GM12878 (cell line): ENCODE measurements around the gene SMU1. TPM values are rescaled to one million over a fixed set of nuclear protein-coding genes. Genes with fewer than 3 reads are reported as not detected.

Experiments used
- ATAC-seq: fragments of 200-7000 bp; cut with Tn5 transposase; 3 replicates; pipeline ENCODE4 v1.9.1; 2020; ENCODE audit warnings: mild to moderate bottlenecking, moderate library complexity
- BruUV-seq: library from RNA; stranded (reverse); fragments of 400-500 nt; replicated peaks from 2 replicates; lab custom pipeline; 2021; lab: Mats Ljungman, UMichigan
- CTCF ChIA-PET: fragments of 300-600 bp; sonication (Branson Sonifier 250); formaldehyde crosslinking; extraction: SDS; loops from one replicate; lab custom pipeline; 2021; ENCODE audit warnings: inconsistent platforms; lab: Yijun Ruan, JAX
- POLR2A ChIA-PET: fragments of 350-600 bp; formaldehyde crosslinking; extraction: SDS; loops from one replicate; lab custom pipeline; 2021; ENCODE audit warnings: inconsistent platforms; lab: Charles Lee
- RAD21 ChIA-PET: fragments of 300-600 bp; sonication (Branson Sonifier 250); formaldehyde crosslinking; loops from one replicate; lab custom pipeline; 2023; ENCODE audit warnings: antibody characterized with exemption; ENCODE audit not compliant: unreplicated experiment; lab: Charles Lee
- SMC1A ChIA-PET: fragments of 300-600 bp; sonication (Branson Sonifier 250); formaldehyde crosslinking; loops from one replicate; lab custom pipeline; 2023; ENCODE audit not compliant: unreplicated experiment, uncharacterized antibody; lab: Charles Lee
- DNase-seq: peaks from one replicate; pipeline ENCODE4 v3.0.0-alpha.2; 2011; ENCODE audit warnings: low read depth, low spot score
- FAIRE-seq: peaks from 3 replicates; lab custom pipeline; 2011; peaks lifted over from hg19 to GRCh38; lab: Jason Lieb, UNC
- H2AFZ ChIP-seq: 2 replicates; pipeline ENCODE4 v1.6.0; 2011; ENCODE audit warnings: low read depth, low read length, control low read depth; ENCODE audit not compliant: control insufficient read depth
- H3K27ac ChIP-seq: 2 replicates; pipeline ENCODE4 v1.5.1; 2011; ENCODE audit warnings: control low read depth; ENCODE audit not compliant: control insufficient read depth, insufficient read depth
- H3K27me3 ChIP-seq, 2 experiments: replicated peaks in 1 of 2; 2 replicates each; pipeline versions ENCODE4 v1.6.0 to v1.6.1; 2011; ENCODE audit warnings: low read length in 1 of 2; ENCODE audit not compliant: control insufficient read depth in 2 of 2, insufficient read depth in 2 of 2
- H3K36me3 ChIP-seq, 2 experiments: 2 replicates each; pipeline ENCODE4 v1.5.1; 2011; ENCODE audit warnings: low read length in 1 of 2; ENCODE audit not compliant: control insufficient read depth in 2 of 2, insufficient read depth in 2 of 2
- H3K4me1 ChIP-seq: 2 replicates; pipeline ENCODE4 v1.6.1; 2011; ENCODE audit warnings: mild to moderate bottlenecking, low read length, moderate library complexity, mixed read lengths; ENCODE audit not compliant: control insufficient read depth, insufficient read depth
- H3K4me2 ChIP-seq: 2 replicates; pipeline ENCODE4 v1.6.0; 2011; ENCODE audit warnings: control low read depth; ENCODE audit not compliant: control insufficient read depth, insufficient read depth
- H3K4me3 ChIP-seq: fragments of 200-600 bp; sonication (generic); 2 replicates; pipeline ENCODE4 v1.5.1; 2016
- H3K79me2 ChIP-seq: 2 replicates; pipeline ENCODE4 v1.6.0; 2011; ENCODE audit warnings: low read length; ENCODE audit not compliant: control insufficient read depth, insufficient read depth
- H3K9ac ChIP-seq: 2 replicates; pipeline ENCODE4 v1.8.0; 2011; ENCODE audit warnings: low read length, control low read depth, mixed read lengths; ENCODE audit not compliant: control insufficient read depth, insufficient read depth
- H3K9me3 ChIP-seq: replicated peaks from 3 replicates; pipeline ENCODE4 v1.5.1; 2011; ENCODE audit warnings: mild to moderate bottlenecking, low read length; ENCODE audit not compliant: control insufficient read depth, insufficient read depth
- H4K20me1 ChIP-seq: 2 replicates; pipeline ENCODE4 v1.6.0; 2011; ENCODE audit not compliant: control insufficient read depth, insufficient read depth
- BHLHE40 ChIP-seq, 2 experiments: fragments of 450-650 bp in 1 of 2; IDR thresholded peaks; 2 replicates each; pipeline ENCODE4 v1.6.1; 2011 to 2017; ENCODE audit warnings: low read depth in 2 of 2, borderline replicate concordance in 1 of 2, improper control_type of control experiment in 1 of 2, low read length in 1 of 2, mild to moderate bottlenecking in 1 of 2
- FOXK2 ChIP-seq: fragments of 450-650 bp; IDR thresholded peaks from 2 replicates; pipeline ENCODE4 v1.6.1; 2017; ENCODE audit warnings: mild to moderate bottlenecking, moderate library complexity
- NFYA ChIP-seq: IDR thresholded peaks from 2 replicates; pipeline ENCODE4 v1.6.1; 2011; ENCODE audit warnings: low read depth, mild to moderate bottlenecking, low read length, improper control_type of control experiment, borderline replicate concordance
- RAD21 ChIP-seq: IDR thresholded peaks from 2 replicates; pipeline ENCODE4 v1.6.1; 2011; ENCODE audit warnings: mild to moderate bottlenecking, low read depth, low read length, moderate library complexity; ENCODE audit not compliant: insufficient read depth
- SIN3A ChIP-seq: IDR thresholded peaks from 2 replicates; pipeline ENCODE4 v1.6.1; 2012; ENCODE audit warnings: low read depth, low read length, improper control_type of control experiment
- SMC3 ChIP-seq: IDR thresholded peaks from 2 replicates; pipeline ENCODE4 v1.6.1; 2011; ENCODE audit warnings: low read length, improper control_type of control experiment, borderline replicate concordance
- SP1 ChIP-seq: IDR thresholded peaks from one replicate; pipeline ENCODE4 v1.6.1; 2011; ENCODE audit warnings: low read depth, low read length
- TCF7 ChIP-seq: IDR thresholded peaks from 2 replicates; pipeline ENCODE4 v1.6.1; 2014; ENCODE audit warnings: antibody characterized with exemption, borderline replicate concordance
- ZBED1 ChIP-seq: IDR thresholded peaks from 2 replicates; pipeline ENCODE4 v1.6.1; 2016; ENCODE audit warnings: borderline replicate concordance
- ZNF207 ChIP-seq: fragments of 450-650 bp; IDR thresholded peaks from 2 replicates; pipeline ENCODE4 v1.6.1; 2014; ENCODE audit warnings: antibody characterized with exemption, mild to moderate bottlenecking, borderline replicate concordance
- ZNF274 ChIP-seq: IDR thresholded peaks from one replicate; pipeline ENCODE4 v1.8.0; 2011; ENCODE audit not compliant: insufficient read length, insufficient read depth
- WGBS: methylation state at CpG from one replicate; pipeline ENCODE4 v1.1.6; 2016; ENCODE audit warnings: low lambda C conversion rate; ENCODE audit not compliant: insufficient replicate concordance, insufficient coverage; ENCODE audit errors: missing lambda C conversion rate; 5-methylcytosine and 5-hydroxymethylcytosine counted together
- in situ Hi-C: fragments of 300-500 bp; cut with MboI; formaldehyde crosslinking; loops from 9 replicates; pipeline ENCODE4 v1.14.3; 2018; ENCODE audit warnings: mixed read lengths
- intact Hi-C: fragments of 100-400 bp; cut with micrococcal nuclease; formaldehyde crosslinking; loops from one replicate; pipeline ENCODE4 v1.14.2; 2022; ENCODE audit not compliant: unreplicated experiment
- polyA plus RNA-seq, 11 experiments: library from polyadenylated mRNA; depleted of rRNA in 4 of 11; unstranded in 6 of 11; stranded (reverse) in 5 of 11; fragments of >200 nt; fragmentation: Nextera tagmentation in 4 of 11; fragmentation: Illumina TruSeq in 1 of 11; extraction: Ambion mirVana in 4 of 11; extraction: Trizol in 1 of 11; gene quantifications; 1 replicate in 1 of 11; 2 replicates in 10 of 11; pipeline versions ENCODE4 v1.2.1 to v1.2.3, GENCODE V29; 2011 to 2016; ENCODE audit warnings: inconsistent platforms in 2 of 11, missing spikeins in 2 of 11, low read depth in 1 of 11
- total RNA-seq, 4 experiments: library from RNA; depleted of rRNA in 3 of 4; stranded (reverse); fragments of >200 nt in 3 of 4; fragmentation: Illumina TruSeq in 1 of 4; extraction: Trizol in 1 of 4; gene quantifications; 2 replicates each; pipeline versions ENCODE4 v1.2.1 to v1.2.3, GENCODE V29; 2013 to 2021
- TF ChIP-seq, protein P1 (sequence below): fragments of 450-650 bp; IDR thresholded peaks from 2 replicates; pipeline ENCODE4 v1.6.1; 2017; ENCODE audit warnings: borderline replicate concordance

The SMU1 gene
- total and polyA plus RNA-seq, 10 of the 15 experiments (the other 5 are each of a cell fraction or from before 2014, with no cell fraction given) = 18.5 to 34.6 (median 20.9) TPM

- no peak overlapping the region for H3K4me2 ChIP-seq
- H3K9me3 ChIP-seq = no peaks in the 10 kb centered on the region
- RAD21 ChIA-PET = no interaction called here
- in situ Hi-C loops = no loop called here
- SMC1A ChIA-PET = interaction anchor here (0.7 to 2.0 kb wide), 4 partner anchors 31 to 196 kb away, joined by 3 to 7 read pairs (median 4); no protein-coding TSS in a partner anchor
- no peaks in the 10 kb centered on the region for H3K4me1 ChIP-seq
- H3K79me2 ChIP-seq = peaks cover 78% of the 10 kb centered on the region
- intact Hi-C loops = no loop called here
- CTCF ChIA-PET = interaction anchor here (0.6 to 1.8 kb wide), 2 partner anchors 36 to 195 kb away, joined by 3 to 7 read pairs; no protein-coding TSS in a partner anchor
- no TSS peak for BruUV-seq
- no peak for TF ChIP-seq ZBED1
- TF ChIP-seq TCF7 = no peak
- no peak for TF ChIP-seq ZNF207
- no peak for TF ChIP-seq BHLHE40 (IDR thresholded peaks at IDR 0.05; ENCODE audit: borderline replicate concordance in 1 of 2, low read depth in 2 of 2, low read length in 1 of 2)
- TF ChIP-seq FOXK2 = no peak
- no peak for TF ChIP-seq NFYA
- TF ChIP-seq SIN3A = no peak
- no peak for TF ChIP-seq RAD21
- no peak for TF ChIP-seq ZNF274
- TF ChIP-seq SMC3 = no peak
- TF ChIP-seq SP1 = no peak
- TF ChIP-seq, protein P1, sequence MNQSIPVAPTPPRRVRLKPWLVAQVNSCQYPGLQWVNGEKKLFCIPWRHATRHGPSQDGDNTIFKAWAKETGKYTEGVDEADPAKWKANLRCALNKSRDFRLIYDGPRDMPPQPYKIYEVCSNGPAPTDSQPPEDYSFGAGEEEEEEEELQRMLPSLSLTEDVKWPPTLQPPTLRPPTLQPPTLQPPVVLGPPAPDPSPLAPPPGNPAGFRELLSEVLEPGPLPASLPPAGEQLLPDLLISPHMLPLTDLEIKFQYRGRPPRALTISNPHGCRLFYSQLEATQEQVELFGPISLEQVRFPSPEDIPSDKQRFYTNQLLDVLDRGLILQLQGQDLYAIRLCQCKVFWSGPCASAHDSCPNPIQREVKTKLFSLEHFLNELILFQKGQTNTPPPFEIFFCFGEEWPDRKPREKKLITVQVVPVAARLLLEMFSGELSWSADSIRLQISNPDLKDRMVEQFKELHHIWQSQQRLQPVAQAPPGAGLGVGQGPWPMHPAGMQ = no peak
- DNase-seq (no peak), FAIRE-seq (no peak), ATAC-seq (no peak)
- peaks cover 5 to 46% of the 10 kb centered on the region in 2 experiments for H3K36me3 ChIP-seq
- H4K20me1 ChIP-seq = peaks cover 5% of the 10 kb centered on the region
- 98% methylated on average over 5 of the region's 5 CpGs for WGBS
- H3K27ac ChIP-seq = no peak overlapping the region
- no peak overlapping the region for H3K9ac ChIP-seq
- no peaks in the 10 kb centered on the region for H3K27me3 ChIP-seq
- no peak overlapping the region for H2AFZ ChIP-seq
- H3K4me3 ChIP-seq = no peak overlapping the region
- POLR2A ChIA-PET = interaction anchor here (1.5 kb wide), 1 partner anchor 46 kb away, joined by 5 read pairs; the partner anchor contains the start of gene SMU1
These were observed 46.2 kb downstream of the SMU1 start for GRCh38 chr9:33030285-33030684.
